GM12892 (cell line): ENCODE results near the gene CMAS.

Experiments used
- POLR2A ChIP-seq: IDR thresholded peaks from 2 replicates; pipeline ENCODE4 v1.6.1; 2011; ENCODE audit warnings: low read depth, low read length, control low read depth
- POLR2AphosphoS5 ChIP-seq: IDR thresholded peaks from 2 replicates; pipeline ENCODE4 v1.6.1; 2011; ENCODE audit warnings: low read depth, low read length, control low read depth

DNA sequence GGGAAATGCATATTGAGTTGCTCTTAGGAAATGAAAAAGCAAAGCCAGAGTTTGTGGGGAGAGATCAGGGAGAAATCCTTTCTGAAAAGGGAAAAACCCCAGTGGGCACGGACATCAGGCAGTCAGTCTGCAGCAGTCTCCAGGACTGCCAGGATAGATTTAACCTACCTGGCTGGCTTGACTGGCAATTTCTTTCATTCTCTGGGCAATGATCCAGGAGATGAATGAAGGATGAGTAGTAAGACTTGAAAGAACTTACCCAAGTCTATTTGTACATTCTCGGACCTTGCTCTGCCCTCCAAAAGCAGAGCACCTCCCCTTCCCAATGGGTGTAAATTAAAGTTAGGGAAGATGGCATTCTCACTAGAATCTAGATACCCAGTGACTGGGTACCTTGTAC is 42.9 kb downstream of the CMAS start:
- TF ChIP-seq POLR2AphosphoS5: no peak
- no peak for TF ChIP-seq POLR2A
